NCI-H460 (cell line): ENCODE measurements around the gene NLRP1. TPM values are rescaled to one million over a fixed set of nuclear protein-coding genes. Genes with fewer than 3 reads are reported as not detected.

ENCODE experiments used
- DNase-seq: peaks from one replicate; pipeline ENCODE4 v3.0.0-alpha.2; 2016; ENCODE audit warnings: low read depth; ENCODE audit errors: extremely low read depth
- total RNA-seq: library from RNA; depleted of rRNA; stranded (reverse); fragments of >200 nt; shearing (Covaris generic); gene quantifications from 2 replicates; pipeline ENCODE4 v1.2.3, GENCODE V29; 2014; rRNA removed

NLRP1 gene
- total RNA-seq, 1 experiment from 2014 or later, result 1.4 TPM

DNA sequence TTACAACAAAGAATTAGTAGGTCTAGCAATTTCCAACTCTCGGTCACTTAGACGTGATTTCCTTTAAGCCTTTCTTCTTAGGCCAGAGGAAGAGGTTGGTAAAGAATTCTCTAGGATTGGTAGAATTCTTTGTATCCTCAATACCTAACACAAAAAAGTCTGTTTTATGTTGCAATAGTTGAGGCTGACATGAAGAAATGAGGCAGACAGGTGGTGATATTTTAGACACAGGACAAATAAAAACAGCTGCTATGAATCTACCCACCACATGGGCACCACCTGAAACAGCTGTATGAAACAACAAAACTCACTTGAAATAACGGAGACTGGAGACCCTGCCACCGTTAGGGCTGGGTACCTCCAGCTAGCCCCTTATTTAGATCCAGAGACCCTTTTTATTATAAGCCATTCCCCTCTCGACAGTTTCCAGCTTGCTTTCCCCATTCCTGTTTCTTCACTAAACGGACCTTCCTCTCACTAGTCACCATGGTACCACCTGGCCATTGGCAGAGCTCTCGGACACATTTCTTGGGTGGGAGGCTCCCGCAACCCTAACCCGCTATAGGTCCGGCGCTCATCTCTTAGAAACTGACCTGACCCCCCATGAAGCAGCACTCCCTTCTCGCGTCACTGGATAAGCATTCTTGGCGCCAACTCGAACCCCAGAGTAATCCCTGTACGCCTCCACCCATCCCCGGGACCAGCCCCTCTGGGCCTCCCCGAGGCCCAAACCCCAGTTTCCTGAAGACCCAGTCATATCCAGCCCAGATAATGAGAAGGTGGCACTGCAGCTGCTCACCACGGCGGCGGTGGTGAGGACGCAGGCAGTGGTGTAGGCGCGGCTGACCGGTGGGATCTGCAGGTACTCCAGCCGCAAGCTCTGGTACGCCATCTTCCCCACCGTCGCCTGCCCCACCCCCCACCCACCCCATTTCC lies 98.8 kb downstream of the NLRP1 start, which contains the start of gene DERL2:
DERL2 (minus strand) TSS at position 909 of the 936 bp plus-strand sequence; CDS start at position 892, 17 bp downstream.
- no peak for DNase-seq

- no peak for DNase-seq
These were observed 102.9 kb downstream of the NLRP1 start for GRCh38 chr17:5481451-5481850.

DNA sequence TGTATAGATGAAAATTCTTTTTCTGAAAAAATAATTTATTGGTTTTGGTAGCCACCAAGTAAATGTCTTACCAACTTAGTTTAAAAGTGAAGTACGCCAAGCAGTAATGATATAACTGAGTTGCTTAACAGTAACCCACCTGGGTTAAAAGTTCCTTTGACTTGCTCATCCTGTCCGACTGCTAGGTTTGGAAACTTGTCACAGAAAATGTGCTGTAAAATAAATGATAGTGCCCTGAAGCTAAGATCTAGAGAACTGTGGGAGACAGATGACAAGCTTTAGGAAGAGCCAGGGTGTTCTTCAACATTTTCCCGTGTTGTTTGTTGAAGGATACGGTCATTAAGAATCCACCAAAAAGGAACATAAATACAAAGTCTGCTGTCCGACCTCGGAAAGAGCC lies 103.3 kb downstream of the NLRP1 start:
- no peak for DNase-seq

DNA sequence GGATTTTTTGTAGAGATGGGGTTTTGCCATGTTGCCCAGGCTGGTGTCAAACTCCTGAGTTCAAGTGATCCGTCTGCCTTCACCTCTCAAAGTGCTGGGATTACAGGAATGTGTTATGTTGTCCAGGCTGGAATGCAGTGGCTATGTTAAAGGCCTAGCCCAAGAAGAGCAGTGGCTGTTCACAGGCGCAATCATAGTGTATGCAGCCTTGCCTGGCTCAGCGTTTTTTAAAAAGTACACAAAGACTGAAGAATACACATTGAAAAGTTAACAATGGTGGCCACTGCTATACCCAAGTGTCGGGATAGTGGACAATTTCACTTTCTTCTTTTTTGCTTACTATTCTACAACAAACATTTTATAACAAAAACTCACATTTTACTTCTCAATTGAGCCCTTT lies 105.3 kb downstream of the NLRP1 start:
- no peak for DNase-seq

DNA sequence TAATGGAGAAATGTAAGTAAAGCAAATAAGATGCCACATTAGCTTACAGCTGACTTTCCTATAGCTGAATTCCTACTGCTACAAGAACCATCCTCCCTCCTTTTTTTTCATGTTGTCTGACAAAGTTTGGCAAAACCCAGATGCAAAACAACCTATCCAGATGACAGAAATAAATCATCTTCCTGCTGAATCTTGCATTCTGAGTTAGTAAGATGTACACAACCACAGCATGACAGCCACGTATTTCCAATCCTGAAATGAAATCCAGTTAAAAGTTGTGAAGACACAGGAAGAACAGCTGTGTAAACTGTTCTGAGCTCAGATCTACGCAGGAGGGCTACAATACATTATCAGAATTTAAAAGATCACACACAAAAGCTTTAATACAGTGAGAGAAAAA lies 110.4 kb downstream of the NLRP1 start:
- DNase-seq, result no peak

- no peak for DNase-seq
These were observed 111.8 kb downstream of the NLRP1 start for GRCh38 chr17:5472511-5472910.

DNA sequence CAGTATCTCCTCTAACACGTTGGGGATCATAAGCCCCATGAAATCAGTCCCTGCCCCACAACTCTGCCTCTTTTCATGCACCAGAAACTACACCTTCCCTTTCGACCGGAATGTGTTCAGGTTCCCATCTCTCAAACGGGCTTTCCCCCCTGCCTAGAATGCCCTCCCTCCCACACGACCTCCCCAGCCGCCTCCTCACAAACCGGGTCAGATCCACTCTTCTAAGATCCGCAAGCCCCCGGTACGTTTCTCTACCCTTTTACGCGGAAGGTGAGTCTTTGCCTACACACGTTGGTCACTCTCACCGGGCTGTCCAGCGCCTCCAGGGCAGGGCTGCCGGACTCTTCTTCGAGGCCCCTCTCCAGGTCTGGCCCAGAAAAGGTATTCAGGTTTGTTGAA lies 116.2 kb downstream of the NLRP1 start:
- DNase-seq, result no peak

GRCh38 chr17:5467416-5467815 lies 116.9 kb downstream of the NLRP1 start:
- DNase-seq, result no peak

- no peak for DNase-seq
These were observed 118.0 kb downstream of the NLRP1 start for GRCh38 chr17:5466295-5466694.

- DNase-seq, result no peak
These were observed 119.4 kb downstream of the NLRP1 start for GRCh38 chr17:5464717-5465507.

Other genes starting within 250 kb of the NLRP1 start
- 219 and 243 TPM in 2 replicates for gene NUP88, start 164.8 kb downstream of the NLRP1 start, total RNA-seq
- gene RPAIN, start 164.3 kb downstream of the NLRP1 start, total RNA-seq, result 58.9 and 78.3 TPM in 2 replicates
- 725 and 734 TPM in 2 replicates for gene C1QBP, start 145.4 kb downstream of the NLRP1 start, total RNA-seq
- gene DHX33, start 115.5 kb downstream of the NLRP1 start, total RNA-seq, result 21.2 and 23.6 TPM in 2 replicates
- 60.3 and 79.4 TPM in 2 replicates for gene DERL2, start 98.3 kb downstream of the NLRP1 start, total RNA-seq
- 30.1 and 33.4 TPM in 2 replicates for gene MIS12, start 97.9 kb downstream of the NLRP1 start, total RNA-seq